PFSK-1 (cell line): Measurements from ENCODE around the gene CMC1.

Source experiments
- FOXP2 ChIP-seq: optimal IDR thresholded peaks from 2 replicates; pipeline ENCODE3; 2011; ENCODE audit warnings: borderline replicate concordance, control low read depth, inconsistent platforms; ENCODE audit not compliant: insufficient read depth; ENCODE audit errors: extremely low read length, extremely low read depth
- POLR2AphosphoS5 ChIP-seq: IDR thresholded peaks from 2 replicates; pipeline ENCODE4 v1.6.1; 2012; ENCODE audit warnings: low read depth, mild to moderate bottlenecking, control low read depth, low read length, moderate library complexity
- SIN3A ChIP-seq: IDR thresholded peaks from 2 replicates; pipeline ENCODE4 v1.6.1; 2012; ENCODE audit warnings: mild to moderate bottlenecking, low read length, moderate library complexity, borderline replicate concordance; ENCODE audit not compliant: insufficient read depth
- TAF1 ChIP-seq: IDR thresholded peaks from 2 replicates; pipeline ENCODE4 v1.6.1; 2012; ENCODE audit warnings: low read length, control low read depth, borderline replicate concordance; ENCODE audit not compliant: insufficient read depth
- TF ChIP-seq, protein P1 (sequence below), 2 experiments: IDR thresholded peaks; 2 replicates each; pipeline versions ENCODE4 v1.6.1 to v1.8.0; 2011 to 2012; ENCODE audit warnings: low read depth in 2 of 2, low read length in 2 of 2, control low read depth in 1 of 2, inconsistent platforms in 1 of 2, mild to moderate bottlenecking in 1 of 2, moderate library complexity in 1 of 2; ENCODE audit not compliant: insufficient read depth in 1 of 2

CMC1 gene

GRCh38 chr3:28252001-28252431, 10.6 kb downstream of the CMC1 start:
- no peak for TF ChIP-seq FOXP2
- no peak for TF ChIP-seq SIN3A

DNA sequence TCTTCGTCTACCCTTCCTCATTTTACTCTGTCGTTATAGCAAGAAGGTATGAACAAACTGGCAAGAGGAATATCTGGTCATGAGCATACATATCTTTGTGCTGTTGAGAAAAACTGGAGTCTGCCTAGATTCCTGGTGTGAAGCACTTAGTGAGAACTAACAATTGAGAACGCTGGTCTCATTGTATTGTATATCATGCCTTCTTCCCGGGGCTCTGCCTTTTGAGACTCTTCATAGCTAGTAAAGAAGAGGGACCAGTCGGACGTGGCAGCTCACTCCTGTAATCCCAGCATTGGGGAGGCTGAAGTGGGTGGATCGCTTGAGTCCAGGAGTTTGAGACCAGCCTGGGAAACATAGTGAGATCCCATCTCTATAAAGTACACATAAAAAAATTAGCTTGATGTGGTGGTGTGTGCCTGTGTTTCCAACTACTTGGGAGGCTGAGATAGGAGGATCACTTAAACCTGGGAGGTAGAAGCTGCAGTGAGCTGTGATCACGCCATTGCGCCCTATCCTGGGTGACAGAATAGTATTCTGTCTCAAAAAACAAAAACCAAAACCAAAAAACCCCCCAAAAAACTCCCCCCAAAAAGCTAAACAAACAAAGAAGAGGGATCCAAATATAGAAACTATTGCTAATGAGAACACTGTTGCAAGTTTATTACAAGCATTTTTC, 11.8 kb downstream of the CMC1 start:
- TF ChIP-seq POLR2AphosphoS5 (no peak), TAF1 (no peak), FOXP2 (no peak), SIN3A (no peak)
- TF ChIP-seq, protein P1, sequence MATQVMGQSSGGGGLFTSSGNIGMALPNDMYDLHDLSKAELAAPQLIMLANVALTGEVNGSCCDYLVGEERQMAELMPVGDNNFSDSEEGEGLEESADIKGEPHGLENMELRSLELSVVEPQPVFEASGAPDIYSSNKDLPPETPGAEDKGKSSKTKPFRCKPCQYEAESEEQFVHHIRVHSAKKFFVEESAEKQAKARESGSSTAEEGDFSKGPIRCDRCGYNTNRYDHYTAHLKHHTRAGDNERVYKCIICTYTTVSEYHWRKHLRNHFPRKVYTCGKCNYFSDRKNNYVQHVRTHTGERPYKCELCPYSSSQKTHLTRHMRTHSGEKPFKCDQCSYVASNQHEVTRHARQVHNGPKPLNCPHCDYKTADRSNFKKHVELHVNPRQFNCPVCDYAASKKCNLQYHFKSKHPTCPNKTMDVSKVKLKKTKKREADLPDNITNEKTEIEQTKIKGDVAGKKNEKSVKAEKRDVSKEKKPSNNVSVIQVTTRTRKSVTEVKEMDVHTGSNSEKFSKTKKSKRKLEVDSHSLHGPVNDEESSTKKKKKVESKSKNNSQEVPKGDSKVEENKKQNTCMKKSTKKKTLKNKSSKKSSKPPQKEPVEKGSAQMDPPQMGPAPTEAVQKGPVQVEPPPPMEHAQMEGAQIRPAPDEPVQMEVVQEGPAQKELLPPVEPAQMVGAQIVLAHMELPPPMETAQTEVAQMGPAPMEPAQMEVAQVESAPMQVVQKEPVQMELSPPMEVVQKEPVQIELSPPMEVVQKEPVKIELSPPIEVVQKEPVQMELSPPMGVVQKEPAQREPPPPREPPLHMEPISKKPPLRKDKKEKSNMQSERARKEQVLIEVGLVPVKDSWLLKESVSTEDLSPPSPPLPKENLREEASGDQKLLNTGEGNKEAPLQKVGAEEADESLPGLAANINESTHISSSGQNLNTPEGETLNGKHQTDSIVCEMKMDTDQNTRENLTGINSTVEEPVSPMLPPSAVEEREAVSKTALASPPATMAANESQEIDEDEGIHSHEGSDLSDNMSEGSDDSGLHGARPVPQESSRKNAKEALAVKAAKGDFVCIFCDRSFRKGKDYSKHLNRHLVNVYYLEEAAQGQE (IDR thresholded peaks at IDR 0.05; ENCODE audit: insufficient read depth in 1 of 2, low read depth in 2 of 2, low read length in 2 of 2): no peak

DNA sequence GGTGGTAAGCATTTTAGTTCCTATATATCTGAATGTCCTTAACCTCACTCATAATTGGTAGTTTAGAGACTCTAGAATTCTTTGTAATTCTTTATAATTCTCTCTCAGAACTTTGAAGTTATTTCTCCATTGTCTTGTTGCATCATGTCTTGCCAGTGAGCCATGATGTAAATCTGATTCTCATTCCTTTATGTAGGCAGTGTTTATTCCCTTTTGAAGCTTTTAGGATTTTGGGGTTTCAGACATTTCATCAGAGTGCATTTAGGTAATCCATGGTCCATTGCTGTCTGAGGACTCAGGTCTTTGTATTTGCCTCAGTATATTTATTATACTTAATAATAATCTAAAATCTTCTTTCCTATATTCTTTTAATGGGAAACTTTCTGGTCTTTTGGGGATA, 20.6 kb downstream of the CMC1 start:
- TF ChIP-seq TAF1 (no peak), SIN3A (no peak), POLR2AphosphoS5 (no peak), FOXP2 (no peak)
- TF ChIP-seq, protein P1 (IDR thresholded peaks at IDR 0.05; ENCODE audit: insufficient read depth in 1 of 2, low read depth in 2 of 2, low read length in 2 of 2): no peak

- TF ChIP-seq POLR2AphosphoS5 (no peak), TAF1 (no peak), SIN3A (no peak), FOXP2 (no peak)
- TF ChIP-seq, protein P1 (IDR thresholded peaks at IDR 0.05; ENCODE audit: insufficient read depth in 1 of 2, low read depth in 2 of 2, low read length in 2 of 2): no peak
These were observed 24.2 kb downstream of the CMC1 start for GRCh38 chr3:28265641-28266040.

GRCh38 chr3:28267984-28268849, 26.8 kb downstream of the CMC1 start:
- TF ChIP-seq, protein P1 (IDR thresholded peaks at IDR 0.05; ENCODE audit: insufficient read depth in 1 of 2, low read depth in 2 of 2, low read length in 2 of 2): no peak
- TF ChIP-seq FOXP2 (no peak), TAF1 (no peak), SIN3A (no peak), POLR2AphosphoS5 (no peak)
